NCI-H2227 (cell line): ENCODE results near the gene THSD7B.
"Not testable (repeated sequence)": the region's sequence is repeated elsewhere in the genome, so short reads cannot be mapped to it uniquely, and the experiment has no call there.

Experiments used
- DNase-seq: peaks from one replicate; lab custom pipeline; 2025; ENCODE audit not compliant: unreplicated experiment; lab: John Stamatoyannopoulos, UW

THSD7B gene

DNA sequence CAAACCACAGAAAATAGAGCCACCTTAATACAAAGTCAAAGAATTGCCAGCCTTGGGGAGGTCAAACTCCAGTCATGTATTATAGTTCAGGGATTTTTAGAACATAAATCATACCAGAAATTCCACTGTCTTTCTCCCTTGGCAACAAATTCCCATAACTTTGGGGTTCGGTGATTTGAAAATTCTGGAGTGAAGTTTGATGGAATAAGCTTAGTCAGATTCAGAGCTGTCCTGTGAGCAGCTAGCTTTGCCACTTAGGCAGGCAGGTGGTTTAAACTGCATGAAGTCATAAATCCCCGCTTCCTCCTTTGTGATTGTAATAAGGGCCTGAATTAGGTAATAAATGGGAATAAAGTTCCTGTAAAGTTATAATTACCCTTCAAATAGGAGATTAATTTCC lies 741.9 kb downstream of the THSD7B start:
- DNase-seq, result no peak

- no peak for DNase-seq
These were observed 743.5 kb downstream of the THSD7B start for GRCh38 chr2:137508739-137509384.

DNA sequence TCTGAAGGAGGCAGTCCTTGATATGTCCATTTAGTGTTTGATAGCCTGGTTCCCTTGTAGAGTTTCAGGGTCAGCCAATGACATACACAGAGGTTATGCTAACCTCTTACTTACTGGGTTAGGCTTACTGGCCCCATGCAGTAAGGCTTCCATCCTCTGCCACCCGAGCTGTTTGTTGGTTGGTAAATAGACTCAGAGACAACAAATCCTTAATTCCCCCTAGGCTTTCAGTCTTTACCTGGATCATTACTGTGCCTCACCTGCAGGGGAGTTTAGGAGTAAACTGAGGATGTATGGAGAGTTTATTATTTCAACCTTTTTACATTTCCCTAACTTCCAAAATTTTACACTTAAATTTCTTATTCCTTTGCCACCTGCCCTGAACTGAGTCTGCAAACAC lies 746.2 kb downstream of the THSD7B start:
- no peak for DNase-seq

- no peak for DNase-seq
These were observed 756.6 kb downstream of the THSD7B start for GRCh38 chr2:137521653-137522619.

GRCh38 chr2:137522620-137523011 lies 757.3 kb downstream of the THSD7B start:
- peak; percentile 54 for DNase-seq

GRCh38 chr2:137523931-137524330 lies 758.6 kb downstream of the THSD7B start:
- no peak for DNase-seq

DNA sequence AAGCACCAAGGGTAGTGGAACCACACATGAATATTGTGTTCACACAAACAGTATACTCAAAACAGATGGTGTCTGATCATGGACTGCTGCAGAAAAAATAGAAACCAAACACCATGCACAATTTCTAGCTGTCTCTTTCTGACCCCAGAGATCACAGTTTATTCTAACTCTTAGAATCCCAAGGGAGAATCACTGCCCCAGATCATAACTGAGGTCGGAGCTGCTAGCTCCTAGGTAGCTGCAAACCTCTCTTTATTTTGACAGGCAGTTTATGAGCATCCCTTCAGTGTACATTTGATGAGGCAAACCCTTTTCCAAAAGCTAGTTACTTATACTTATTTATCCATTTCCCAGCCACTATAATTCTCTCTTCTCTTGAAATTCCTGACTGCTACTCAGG lies 759.8 kb downstream of the THSD7B start:
- no peak for DNase-seq

DNA sequence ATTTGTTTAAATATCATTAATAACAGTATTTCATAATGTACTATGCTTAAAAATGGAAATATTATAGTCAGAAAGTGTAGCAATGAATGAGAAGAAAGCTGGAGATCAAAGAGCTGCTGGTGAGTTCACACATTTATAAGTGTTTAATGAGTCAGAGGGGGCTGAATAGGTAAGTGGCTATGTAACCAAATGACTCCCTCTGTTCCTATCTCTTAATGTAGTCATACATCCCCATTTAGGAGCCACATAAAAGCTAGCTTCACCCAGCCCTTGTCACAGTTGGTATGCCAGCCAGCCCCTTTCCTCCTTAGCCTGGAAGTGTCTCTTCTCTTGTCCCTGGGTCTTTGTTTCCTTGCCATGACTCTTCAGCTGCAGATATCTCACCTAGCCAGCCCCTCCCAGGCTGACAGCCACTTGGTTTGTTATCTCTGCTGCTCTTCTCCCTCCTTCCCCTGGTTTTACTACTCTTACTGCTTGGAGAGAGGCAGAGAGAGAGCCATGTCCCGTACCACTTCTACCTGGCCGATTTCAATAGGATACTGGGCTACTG lies 760.4 kb downstream of the THSD7B start:
- DNase-seq, result no peak

DNA sequence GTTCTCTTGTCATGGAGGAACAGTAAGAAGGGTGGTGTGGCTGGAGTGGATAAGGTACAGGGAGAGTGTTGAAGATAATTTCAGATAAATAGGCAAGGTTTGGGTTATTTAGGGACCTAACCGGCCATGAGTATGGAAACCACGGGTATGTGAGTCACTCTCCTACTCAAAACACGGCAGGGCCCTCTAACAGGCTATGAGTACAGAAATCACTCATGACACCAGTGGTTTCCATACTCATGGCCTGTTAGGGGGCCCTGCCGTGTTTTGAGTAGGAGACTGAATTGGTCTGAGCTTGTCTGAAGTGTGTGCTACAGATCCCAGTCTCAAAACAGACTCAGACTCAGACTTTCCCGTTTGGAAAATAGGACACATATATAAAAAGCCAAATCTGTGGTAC lies 770.6 kb downstream of the THSD7B start:
- no peak for DNase-seq

- no peak for DNase-seq
These were observed 774.0 kb downstream of the THSD7B start for GRCh38 chr2:137539336-137539735.

DNA sequence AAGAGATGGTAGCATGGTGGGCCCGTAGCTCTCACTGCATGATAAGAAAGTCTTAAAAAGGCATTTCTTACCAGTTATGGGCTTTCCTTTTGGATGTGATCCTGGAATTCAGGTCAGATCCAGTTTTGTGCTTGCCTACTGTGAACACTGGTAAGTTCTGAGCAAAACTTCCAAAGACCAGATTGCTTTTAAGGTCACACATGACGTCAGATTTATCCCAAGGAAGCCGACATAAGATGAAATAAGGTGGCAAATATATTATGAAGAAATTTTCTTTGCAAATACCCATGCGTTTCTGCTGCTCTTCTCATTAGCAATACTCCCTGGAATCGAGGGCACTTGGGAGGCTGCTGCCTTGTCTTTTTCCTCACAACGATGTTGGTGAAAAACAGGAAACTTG lies 782.5 kb downstream of the THSD7B start:
- DNase-seq, result no peak

DNA sequence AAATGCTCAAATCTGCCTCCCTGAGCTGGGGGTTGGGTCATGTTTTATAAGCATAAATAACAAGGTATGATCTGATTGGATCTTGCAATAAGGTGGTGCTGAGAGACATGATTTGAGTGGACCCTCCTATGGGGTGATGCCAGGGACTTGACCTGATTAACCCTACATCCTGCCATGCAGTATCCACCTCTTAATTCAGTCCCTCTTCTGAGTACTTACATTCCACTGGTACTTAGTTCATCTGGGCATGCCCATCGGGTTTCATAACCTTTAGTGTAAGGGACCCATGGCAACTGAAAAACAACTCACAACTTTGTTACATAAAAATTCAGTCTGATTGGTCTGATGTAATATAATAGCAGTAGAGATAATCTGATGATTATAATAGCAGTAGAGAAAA lies 801.0 kb downstream of the THSD7B start:
- no peak for DNase-seq

GRCh38 chr2:137570484-137570883 lies 805.1 kb downstream of the THSD7B start:
- DNase-seq, result no peak

DNA sequence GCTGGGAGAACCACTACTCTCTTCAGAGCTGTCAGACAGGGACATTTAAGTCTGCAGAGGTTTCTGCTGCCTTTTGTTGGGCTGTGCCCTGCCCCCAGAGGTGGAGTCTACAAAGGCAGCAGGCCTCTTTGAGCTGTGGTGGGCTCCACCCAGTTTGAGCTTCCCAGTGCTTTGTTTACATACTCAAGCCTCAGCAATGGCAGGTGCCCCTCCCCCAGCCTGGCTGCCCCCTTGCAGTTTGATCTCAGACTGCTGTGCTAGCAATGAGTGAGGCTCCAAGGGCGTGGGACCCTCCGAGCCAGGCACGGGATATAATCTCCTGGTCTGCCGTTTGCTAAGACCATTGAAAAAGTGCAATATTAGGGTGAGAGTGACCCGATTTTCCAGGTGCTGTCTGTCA lies 822.5 kb downstream of the THSD7B start:
- DNase-seq, result not testable (repeated sequence)

GRCh38 chr2:137588578-137588977 lies 823.2 kb downstream of the THSD7B start:
- not testable (repeated sequence) for DNase-seq

DNA sequence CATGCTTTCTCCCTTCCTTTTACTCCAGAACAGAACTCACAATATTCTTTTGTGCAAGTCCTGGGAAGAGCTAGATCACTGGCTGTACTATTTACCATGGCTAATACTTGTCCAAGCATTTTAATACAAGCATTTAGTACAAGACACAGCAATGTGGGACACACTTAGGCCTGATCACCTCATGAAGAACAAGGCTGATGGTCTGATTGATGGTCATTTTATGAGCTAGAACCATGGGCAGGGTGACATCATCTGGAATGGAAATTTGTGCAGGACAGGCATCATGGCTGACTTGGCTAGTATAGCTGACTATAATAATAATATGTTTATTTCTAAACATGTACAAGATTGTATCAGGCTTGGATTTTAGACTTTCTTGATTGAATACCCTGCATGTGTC lies 824.8 kb downstream of the THSD7B start:
- no peak for DNase-seq

DNA sequence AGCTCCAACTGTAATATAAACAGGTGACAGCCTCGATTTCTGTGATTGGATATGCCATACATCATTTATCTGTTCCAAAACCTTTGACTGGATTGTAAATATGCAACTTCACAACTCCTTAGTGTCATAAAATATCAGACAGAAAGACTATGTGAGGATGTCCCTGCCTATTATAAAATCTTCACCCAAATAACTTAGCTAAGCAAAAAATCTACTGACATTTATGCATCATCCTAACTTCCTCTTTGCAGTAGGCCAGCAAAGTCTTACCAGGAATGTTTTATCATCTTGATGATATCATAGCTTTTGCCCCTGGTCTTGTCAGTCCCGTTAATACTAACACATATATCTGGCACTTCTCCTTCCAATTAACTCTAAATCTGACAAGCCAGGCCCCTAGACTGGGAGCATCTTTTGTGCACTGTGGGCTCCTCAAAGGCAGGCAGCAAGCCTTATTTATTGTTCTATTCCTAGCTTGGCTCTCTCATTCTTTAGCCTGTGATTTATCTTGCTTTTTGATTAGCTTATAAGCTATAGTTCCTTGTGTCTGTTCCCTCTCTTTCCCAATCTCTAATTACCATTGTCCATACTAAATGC lies 842.5 kb downstream of the THSD7B start:
- no peak for DNase-seq

DNA sequence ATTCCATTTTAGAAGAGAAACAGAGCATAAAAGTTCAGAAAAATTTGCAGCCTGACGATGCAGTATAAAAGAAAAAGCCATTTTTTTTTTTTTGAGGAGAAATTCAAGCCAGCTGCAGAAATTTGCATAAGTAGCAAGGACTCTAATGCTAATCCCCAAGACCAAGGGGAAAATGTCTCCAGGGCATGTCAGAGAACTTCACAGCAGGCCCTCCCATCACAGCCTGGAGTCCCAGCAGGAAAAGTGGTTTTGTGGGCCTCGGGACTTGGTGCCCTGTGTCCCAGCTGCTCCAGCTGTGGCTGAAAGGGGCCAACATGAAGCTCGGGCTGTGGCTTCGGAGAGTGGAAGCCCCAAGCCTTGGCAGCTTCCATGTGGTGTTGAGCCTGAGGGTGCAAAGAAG lies 873.6 kb downstream of the THSD7B start:
- no peak for DNase-seq

DNA sequence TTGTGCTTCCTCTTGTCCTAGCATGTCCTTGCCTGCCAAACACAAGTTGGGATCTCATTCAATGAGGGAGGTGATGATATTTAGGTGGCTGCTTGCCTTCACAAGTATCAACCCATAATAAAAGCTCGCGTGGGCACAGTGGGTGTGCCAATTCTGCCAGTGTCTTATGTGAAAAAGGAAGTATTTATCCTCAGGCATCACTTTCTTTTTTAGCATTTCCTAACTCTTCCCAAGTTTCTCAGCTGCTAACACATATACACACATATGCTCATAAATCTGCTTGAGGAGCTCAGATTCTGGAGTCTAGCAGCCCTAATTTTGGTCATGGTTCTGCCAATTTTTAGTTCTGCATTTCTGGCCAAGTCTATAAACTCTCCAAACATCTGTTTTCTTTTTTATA lies 879.4 kb downstream of the THSD7B start:
- DNase-seq, result no peak

- no peak for DNase-seq
These were observed 888.7 kb downstream of the THSD7B start for GRCh38 chr2:137654046-137654445.

GRCh38 chr2:137655814-137656213 lies 890.5 kb downstream of the THSD7B start:
- no peak for DNase-seq

DNA sequence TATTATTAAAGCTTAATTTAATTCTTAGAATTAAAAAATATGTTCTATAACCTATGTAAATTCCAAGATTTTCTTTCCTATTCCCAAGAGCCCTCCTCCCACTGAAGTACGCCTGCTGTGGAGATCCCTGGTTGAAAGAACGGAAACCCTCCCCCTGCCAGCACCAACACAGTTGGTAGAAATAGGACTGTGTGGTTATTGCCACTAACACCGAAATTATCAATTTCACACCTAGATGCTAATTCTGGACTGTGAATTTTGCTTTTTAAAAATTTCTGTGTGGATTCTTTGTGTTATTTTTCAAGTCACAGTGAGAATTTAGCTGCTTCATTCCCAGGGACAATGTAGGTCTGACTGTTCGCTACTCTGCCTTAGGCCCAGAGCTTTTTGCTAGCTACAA lies 893.1 kb downstream of the THSD7B start:
- DNase-seq, result no peak
